GM23338 (cell line): ENCODE data around the gene CHMP1B.

Experiments
- EZH2 ChIP-seq: fragments of 200-600 bp; sonication (generic); IDR thresholded peaks from one replicate; pipeline ENCODE4 v1.8.0; 2017; ENCODE audit warnings: antibody characterized with exemption, mild to moderate bottlenecking, low read depth; ENCODE audit not compliant: unreplicated experiment
- JUNB ChIP-seq: IDR thresholded peaks from one replicate; pipeline ENCODE4 v1.6.1; 2016; ENCODE audit warnings: antibody characterized with exemption; ENCODE audit not compliant: unreplicated experiment
- NANOG ChIP-seq: IDR thresholded peaks from 2 replicates; pipeline ENCODE4 v1.6.1; 2016; ENCODE audit warnings: antibody characterized with exemption, borderline replicate concordance
- POLR2AphosphoS5 ChIP-seq: IDR thresholded peaks from 2 replicates; pipeline ENCODE4 v1.6.1; 2016; ENCODE audit warnings: antibody characterized with exemption, low read depth
- ZNF114 ChIP-seq: fragments of 250-450 bp; sonication (Bioruptor Pico); IDR thresholded peaks from 2 replicates; pipeline ENCODE4 v1.5.0; 2020; ENCODE audit warnings: mild to moderate bottlenecking, moderate library complexity
- ZNF331 ChIP-seq: fragments of 250-450 bp; sonication (Bioruptor Pico); IDR thresholded peaks from 2 replicates; pipeline ENCODE4 v1.5.0; 2020; ENCODE audit warnings: low read depth, mild to moderate bottlenecking, moderate library complexity
- TF ChIP-seq, protein P1 (sequence below): IDR thresholded peaks from one replicate; pipeline ENCODE4 v1.6.1; 2018; ENCODE audit warnings: antibody characterized with exemption; ENCODE audit not compliant: unreplicated experiment
- TF ChIP-seq, protein P2 (sequence below), 2 experiments: fragments of 200-600 bp in 1 of 2; sonication (generic) in 1 of 2; conservative IDR thresholded peaks; 2 replicates each; pipeline versions ENCODE4 v1.5.1 to v1.6.1; 2016 to 2017; ENCODE audit warnings: antibody characterized with exemption in 2 of 2, low read depth in 2 of 2, mild to moderate bottlenecking in 2 of 2, moderate library complexity in 1 of 2

DNA sequence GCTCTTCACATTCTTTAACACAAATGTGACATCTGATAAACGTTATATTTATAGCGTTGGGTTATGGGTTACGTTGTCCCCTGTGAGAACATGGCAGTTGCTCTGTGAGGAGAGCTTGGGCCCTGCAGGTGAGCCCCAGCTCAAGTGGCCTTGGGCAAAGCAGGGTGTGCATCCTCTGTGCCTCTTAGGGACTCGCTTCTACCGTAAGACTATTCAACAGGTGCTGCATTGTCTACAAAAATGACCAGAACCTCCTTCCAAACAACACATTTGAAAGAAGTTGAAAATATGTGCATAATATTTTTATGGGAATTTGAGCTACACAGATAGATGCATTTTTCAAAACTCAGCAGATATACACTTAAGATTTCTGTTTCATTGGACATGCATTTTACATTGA lies 16.4 kb upstream of the CHMP1B start:
- TF ChIP-seq, protein P1, sequence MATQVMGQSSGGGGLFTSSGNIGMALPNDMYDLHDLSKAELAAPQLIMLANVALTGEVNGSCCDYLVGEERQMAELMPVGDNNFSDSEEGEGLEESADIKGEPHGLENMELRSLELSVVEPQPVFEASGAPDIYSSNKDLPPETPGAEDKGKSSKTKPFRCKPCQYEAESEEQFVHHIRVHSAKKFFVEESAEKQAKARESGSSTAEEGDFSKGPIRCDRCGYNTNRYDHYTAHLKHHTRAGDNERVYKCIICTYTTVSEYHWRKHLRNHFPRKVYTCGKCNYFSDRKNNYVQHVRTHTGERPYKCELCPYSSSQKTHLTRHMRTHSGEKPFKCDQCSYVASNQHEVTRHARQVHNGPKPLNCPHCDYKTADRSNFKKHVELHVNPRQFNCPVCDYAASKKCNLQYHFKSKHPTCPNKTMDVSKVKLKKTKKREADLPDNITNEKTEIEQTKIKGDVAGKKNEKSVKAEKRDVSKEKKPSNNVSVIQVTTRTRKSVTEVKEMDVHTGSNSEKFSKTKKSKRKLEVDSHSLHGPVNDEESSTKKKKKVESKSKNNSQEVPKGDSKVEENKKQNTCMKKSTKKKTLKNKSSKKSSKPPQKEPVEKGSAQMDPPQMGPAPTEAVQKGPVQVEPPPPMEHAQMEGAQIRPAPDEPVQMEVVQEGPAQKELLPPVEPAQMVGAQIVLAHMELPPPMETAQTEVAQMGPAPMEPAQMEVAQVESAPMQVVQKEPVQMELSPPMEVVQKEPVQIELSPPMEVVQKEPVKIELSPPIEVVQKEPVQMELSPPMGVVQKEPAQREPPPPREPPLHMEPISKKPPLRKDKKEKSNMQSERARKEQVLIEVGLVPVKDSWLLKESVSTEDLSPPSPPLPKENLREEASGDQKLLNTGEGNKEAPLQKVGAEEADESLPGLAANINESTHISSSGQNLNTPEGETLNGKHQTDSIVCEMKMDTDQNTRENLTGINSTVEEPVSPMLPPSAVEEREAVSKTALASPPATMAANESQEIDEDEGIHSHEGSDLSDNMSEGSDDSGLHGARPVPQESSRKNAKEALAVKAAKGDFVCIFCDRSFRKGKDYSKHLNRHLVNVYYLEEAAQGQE: no peak
- TF ChIP-seq, protein P2, sequence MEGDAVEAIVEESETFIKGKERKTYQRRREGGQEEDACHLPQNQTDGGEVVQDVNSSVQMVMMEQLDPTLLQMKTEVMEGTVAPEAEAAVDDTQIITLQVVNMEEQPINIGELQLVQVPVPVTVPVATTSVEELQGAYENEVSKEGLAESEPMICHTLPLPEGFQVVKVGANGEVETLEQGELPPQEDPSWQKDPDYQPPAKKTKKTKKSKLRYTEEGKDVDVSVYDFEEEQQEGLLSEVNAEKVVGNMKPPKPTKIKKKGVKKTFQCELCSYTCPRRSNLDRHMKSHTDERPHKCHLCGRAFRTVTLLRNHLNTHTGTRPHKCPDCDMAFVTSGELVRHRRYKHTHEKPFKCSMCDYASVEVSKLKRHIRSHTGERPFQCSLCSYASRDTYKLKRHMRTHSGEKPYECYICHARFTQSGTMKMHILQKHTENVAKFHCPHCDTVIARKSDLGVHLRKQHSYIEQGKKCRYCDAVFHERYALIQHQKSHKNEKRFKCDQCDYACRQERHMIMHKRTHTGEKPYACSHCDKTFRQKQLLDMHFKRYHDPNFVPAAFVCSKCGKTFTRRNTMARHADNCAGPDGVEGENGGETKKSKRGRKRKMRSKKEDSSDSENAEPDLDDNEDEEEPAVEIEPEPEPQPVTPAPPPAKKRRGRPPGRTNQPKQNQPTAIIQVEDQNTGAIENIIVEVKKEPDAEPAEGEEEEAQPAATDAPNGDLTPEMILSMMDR (conservative IDR thresholded peaks at IDR 0.05; ENCODE audit: low read depth in 2 of 2): no peak
- no peak for TF ChIP-seq ZNF114 (CRISPR knock-in tag)
- TF ChIP-seq EZH2: no peak
- TF ChIP-seq POLR2AphosphoS5: no peak
- TF ChIP-seq NANOG: no peak
- TF ChIP-seq ZNF331 (CRISPR knock-in tag): no peak
- no peak for TF ChIP-seq JUNB
